HG02885 (cell line): ENCODE measurements around the gene PLIN5.
"Not testable (repeated sequence)": the region's sequence is repeated elsewhere in the genome, so short reads cannot be mapped to it uniquely, and the experiment has no call there.

Experiments used
- ATAC-seq: cut with Tn5 transposase; IDR thresholded peaks from one replicate; pipeline ENCODE4 v1.9.1; 2021; ENCODE audit warnings: mild to moderate bottlenecking; ENCODE audit not compliant: unreplicated experiment, poor library complexity

PLIN5 gene

GRCh38 chr19:4570402-4570801 is 35.4 kb upstream of the PLIN5 start:
- ATAC-seq, result no peak

- ATAC-seq, result no peak
Measured at GRCh38 chr19:4568886-4569285, 33.9 kb upstream of the PLIN5 start.

- ATAC-seq, result no peak
Measured at GRCh38 chr19:4567584-4568071, 32.6 kb upstream of the PLIN5 start.

- no peak for ATAC-seq
Measured at GRCh38 chr19:4566402-4567051, 31.5 kb upstream of the PLIN5 start.

GRCh38 chr19:4563562-4563961 is 28.5 kb upstream of the PLIN5 start:
- ATAC-seq, result not testable (repeated sequence)

GRCh38 chr19:4562085-4562484 is 27.1 kb upstream of the PLIN5 start:
- not testable (repeated sequence) for ATAC-seq

GRCh38 chr19:4559569-4559968 is 24.5 kb upstream of the PLIN5 start, which contains the start of gene SEMA6B:
Gene SEMA6B, minus strand, starts transcription at chr19:4559684. Its CDS starts 1,227 bp downstream, at chr19:4558457.
- ATAC-seq, result no peak

- ATAC-seq, result no peak
Measured at GRCh38 chr19:4557971-4558941, 23.2 kb upstream of the PLIN5 start.

GRCh38 chr19:4557144-4557970 is 22.3 kb upstream of the PLIN5 start:
- no peak for ATAC-seq

GRCh38 chr19:4556597-4557127 is 21.6 kb upstream of the PLIN5 start:
- ATAC-seq, result no peak

- no peak for ATAC-seq
Measured at GRCh38 chr19:4555657-4556561, 20.9 kb upstream of the PLIN5 start.

- no peak for ATAC-seq
Measured at GRCh38 chr19:4554717-4555116, 19.7 kb upstream of the PLIN5 start.

- no peak for ATAC-seq
Measured at GRCh38 chr19:4553775-4554174, 18.8 kb upstream of the PLIN5 start.

- ATAC-seq, result no peak
Measured at GRCh38 chr19:4553092-4553695, 18.2 kb upstream of the PLIN5 start.

- no peak for ATAC-seq
Measured at GRCh38 chr19:4552525-4552819, 17.4 kb upstream of the PLIN5 start.

GRCh38 chr19:4550479-4551050 is 15.5 kb upstream of the PLIN5 start:
- ATAC-seq, result no peak

GRCh38 chr19:4550018-4550417 is 15.0 kb upstream of the PLIN5 start:
- ATAC-seq, result no peak

- no peak for ATAC-seq
Measured at GRCh38 chr19:4548238-4548584, 13.2 kb upstream of the PLIN5 start.
